HCT116 (cell line): Measurements from ENCODE around the gene RUNX2. TPM values are rescaled to one million over a fixed set of nuclear protein-coding genes. Genes with fewer than 3 reads are reported as not detected.

Experiments used
- ATAC-seq: fragments of 200-7000 bp; cut with Tn5 transposase; 2 replicates; pipeline ENCODE4 v1.9.1; 2020; ENCODE audit warnings: mild to moderate bottlenecking, moderate library complexity
- BruUV-seq: library from RNA; stranded (reverse); fragments of 400-500 nt; replicated peaks from 2 replicates; lab custom pipeline; 2021; lab: Mats Ljungman, UMichigan
- CTCF ChIA-PET: fragments of 300-600 bp; sonication (Branson Sonifier 250); formaldehyde crosslinking; loops from one replicate; lab custom pipeline; 2021; ENCODE audit warnings: antibody characterized with exemption; lab: Charles Lee
- POLR2A ChIA-PET: fragments of 300-600, 350-600 bp; sonication (Branson Sonifier 250); formaldehyde crosslinking; loops from one replicate; lab custom pipeline; 2021; ENCODE audit warnings: antibody characterized with exemption; lab: Charles Lee
- RAD21 ChIA-PET, 2 experiments: fragments of 300-600 bp; sonication (Branson Sonifier 250); formaldehyde crosslinking; loops; one replicate each; lab custom pipeline; 2023; ENCODE audit warnings: low total read pairs in 2 of 2; ENCODE audit not compliant: uncharacterized antibody in 2 of 2, unreplicated experiment in 2 of 2, low non-redundant PET in 1 of 2; lab: Charles Lee
- DNase-seq: peaks from one replicate; pipeline ENCODE4 v3.0.0-alpha.2; 2010; ENCODE audit warnings: low read depth, low spot score
- H2AFZ ChIP-seq: fragments of 200-600 bp; shearing (Covaris generic), sonication (generic); 2 replicates; pipeline ENCODE4 v1.6.1; 2017; ENCODE audit warnings: low read depth, mixed run types, mixed read lengths, antibody characterized with exemption, low read length; ENCODE audit not compliant: poor library complexity, severe bottlenecking
- H3K27ac ChIP-seq: 2 replicates; pipeline ENCODE4 v1.5.1; 2012; ENCODE audit warnings: low read depth, low read length
- H3K27me3 ChIP-seq: fragments of 200-600 bp; sonication (generic); 2 replicates; pipeline ENCODE4 v1.6.1; 2016; ENCODE audit warnings: mixed run types, low read length, mixed read lengths; ENCODE audit not compliant: insufficient read depth
- H3K36me3 ChIP-seq, 2 experiments: fragments of 200-500 bp in 1 of 2; fragments of 200-600 bp in 1 of 2; sonication (Bioruptor generic) in 1 of 2; sonication (generic) in 1 of 2; 2 replicates each; pipeline versions ENCODE4 v1.5.1 to v1.6.1; 2014 to 2016; ENCODE audit warnings: low read length in 2 of 2, inconsistent platforms in 1 of 2, mixed read lengths in 1 of 2, mixed run types in 1 of 2; ENCODE audit not compliant: insufficient read depth in 2 of 2, control insufficient read depth in 1 of 2
- H3K4me1 ChIP-seq, 2 experiments: fragments of 200-600 bp in 1 of 2; sonication (generic) in 1 of 2; 2 replicates each; pipeline versions ENCODE4 v1.5.1 to v1.6.1; 2012 to 2017; ENCODE audit warnings: low read length in 2 of 2, inconsistent platforms in 1 of 2, mild to moderate bottlenecking in 1 of 2, mixed read lengths in 1 of 2, mixed run types in 1 of 2, moderate library complexity in 1 of 2; ENCODE audit not compliant: insufficient read depth in 2 of 2, control insufficient read depth in 1 of 2
- H3K4me2 ChIP-seq: fragments of 200-600 bp; sonication (generic); 2 replicates; pipeline ENCODE4 v1.6.1; 2017; ENCODE audit warnings: mixed run types, low read length, mixed read lengths
- H3K4me3 ChIP-seq, 2 experiments: fragments of 200-600 bp in 1 of 2; sonication (generic) in 1 of 2; replicated peaks in 1 of 2; 2 replicates each; pipeline ENCODE4 v1.5.1; 2011 to 2016; ENCODE audit warnings: low read length in 2 of 2, control low read depth in 1 of 2, low read depth in 1 of 2, mild to moderate bottlenecking in 1 of 2, mixed read lengths in 1 of 2, mixed run types in 1 of 2
- H3K79me2 ChIP-seq: fragments of 200-600 bp; sonication (generic); 2 replicates; pipeline ENCODE4 v1.6.1; 2017; ENCODE audit warnings: mild to moderate bottlenecking, mixed run types, low read length, moderate library complexity, mixed read lengths; ENCODE audit not compliant: insufficient read depth
- H3K9ac ChIP-seq: fragments of 200-600 bp; sonication (generic); 2 replicates; pipeline ENCODE4 v1.6.1; 2016; ENCODE audit warnings: low read length, mixed read lengths
- H3K9me2 ChIP-seq: fragments of 200-600 bp; sonication (generic), shearing (Covaris generic); 2 replicates; pipeline ENCODE4 v1.6.1; 2017; ENCODE audit warnings: mixed run types, mild to moderate bottlenecking, moderate library complexity; ENCODE audit not compliant: insufficient read depth
- H3K9me3 ChIP-seq, 2 experiments: fragments of 200-500 bp in 1 of 2; fragments of 200-600 bp in 1 of 2; sonication (Bioruptor generic) in 1 of 2; sonication (generic) in 1 of 2; 2 replicates each; pipeline ENCODE4 v1.6.1; 2014 to 2017; ENCODE audit warnings: low read length in 2 of 2, mixed read lengths in 2 of 2, inconsistent platforms in 1 of 2, low read depth in 1 of 2, mild to moderate bottlenecking in 1 of 2, mixed run types in 1 of 2, moderate library complexity in 1 of 2; ENCODE audit not compliant: control insufficient read depth in 1 of 2, insufficient read depth in 1 of 2
- H4K20me1 ChIP-seq: fragments of 200-600 bp; sonication (generic), shearing (Covaris generic); 2 replicates; pipeline ENCODE4 v1.6.1; 2017; ENCODE audit warnings: mixed run types, mild to moderate bottlenecking, moderate library complexity; ENCODE audit not compliant: insufficient read depth
- CEBPB ChIP-seq: IDR thresholded peaks from 2 replicates; pipeline ENCODE4 v1.6.1; 2012; ENCODE audit warnings: low read depth
- CTCF ChIP-seq, 3 experiments: fragments of 200-600 bp in 1 of 3; sonication (generic) in 1 of 3; IDR thresholded peaks in 2 of 3; conservative IDR thresholded peaks in 1 of 3; 2 replicates each; pipeline ENCODE4 v1.5.1; 2012 to 2017; ENCODE audit warnings: low read depth in 2 of 3, low read length in 2 of 3, antibody characterized with exemption in 1 of 3, borderline replicate concordance in 1 of 3, control low read depth in 1 of 3, mild to moderate bottlenecking in 1 of 3, mixed read lengths in 1 of 3, mixed run types in 1 of 3, moderate library complexity in 1 of 3; ENCODE audit not compliant: insufficient read depth in 1 of 3
- ELF1 ChIP-seq: IDR thresholded peaks from 2 replicates; pipeline ENCODE4 v1.6.1; 2012; ENCODE audit warnings: low read depth, borderline replicate concordance
- FOSL1 ChIP-seq: IDR thresholded peaks from 2 replicates; pipeline ENCODE4 v1.6.1; 2012; ENCODE audit warnings: low read depth
- JUND ChIP-seq: IDR thresholded peaks from 2 replicates; pipeline ENCODE4 v1.6.1; 2012
- MAX ChIP-seq: IDR thresholded peaks from 2 replicates; pipeline ENCODE4 v1.6.1; 2012
- POLR2A ChIP-seq: IDR thresholded peaks from 2 replicates; pipeline ENCODE4 v1.7.0; 2011; ENCODE audit warnings: borderline replicate concordance; ENCODE audit not compliant: insufficient read depth, insufficient read length; ENCODE audit errors: extremely low read depth
- POLR2AphosphoS5 ChIP-seq: IDR thresholded peaks from 2 replicates; pipeline ENCODE4 v1.6.1; 2011; ENCODE audit warnings: mild to moderate bottlenecking, low read depth, low read length, moderate library complexity
- REST ChIP-seq: IDR thresholded peaks from 2 replicates; pipeline ENCODE4 v1.6.1; 2012; ENCODE audit warnings: low read depth
- SRF ChIP-seq: IDR thresholded peaks from 2 replicates; pipeline ENCODE4 v1.6.1; 2012; ENCODE audit warnings: low read depth
- TCF7L2 ChIP-seq: IDR thresholded peaks from 2 replicates; pipeline ENCODE4 v1.7.0; 2011; ENCODE audit warnings: borderline replicate concordance, inconsistent platforms; ENCODE audit not compliant: insufficient read depth, insufficient read length; ENCODE audit errors: extremely low read depth
- YY1 ChIP-seq: IDR thresholded peaks from 2 replicates; pipeline ENCODE4 v1.6.1; 2011; ENCODE audit warnings: low read length, low read depth, moderate library complexity, mild to moderate bottlenecking; ENCODE audit not compliant: insufficient replicate concordance; ENCODE audit errors: extremely low read depth
- ZBTB33 ChIP-seq: IDR thresholded peaks from 2 replicates; pipeline ENCODE4 v1.6.1; 2011; ENCODE audit warnings: mild to moderate bottlenecking, low read length, moderate library complexity; ENCODE audit not compliant: insufficient replicate concordance; ENCODE audit errors: extremely low read depth
- ZFX ChIP-seq: fragments of 450-650 bp; IDR thresholded peaks from 2 replicates; pipeline ENCODE4 v1.6.1; 2017
- intact Hi-C: fragments of 100-400 bp; cut with micrococcal nuclease; formaldehyde crosslinking; loops from 2 replicates; pipeline ENCODE4 v1.10.0; 2022
- total RNA-seq: library from RNA; stranded (reverse); gene quantifications from one replicate; pipeline ENCODE4 v1.2.1, GENCODE V29; 2021; ENCODE audit not compliant: unreplicated experiment

RUNX2 gene
- total RNA-seq, 1 experiment from 2014 or later, result 1.1 TPM

GRCh38 chr6:45609141-45609638 is 281.1 kb downstream of the RUNX2 start:
- ChIA-PET RAD21 (no interaction called here), POLR2A (no interaction called here), CTCF (no interaction called here)
- Histone ChIP-seq H3K36me3 (no peaks in the 10 kb centered on the region), H3K27me3 (no peaks in the 10 kb centered on the region), H3K4me3 (no peak overlapping the region), H3K4me2 (no peak overlapping the region), H3K4me1 (peaks cover 12 to 17% of the 10 kb centered on the region in 2 experiments), H3K9me3 (no peaks in the 10 kb centered on the region), H3K27ac (no peak overlapping the region), H2AFZ (no peak overlapping the region), H3K79me2 (no peaks in the 10 kb centered on the region), H4K20me1 (no peaks in the 10 kb centered on the region), H3K9me2 (no peaks in the 10 kb centered on the region), H3K9ac (no peak overlapping the region)
- ATAC-seq (no peak), DNase-seq (no peak)
- no peak for TF ChIP-seq POLR2AphosphoS5
- no peak for TF ChIP-seq SRF
- TF ChIP-seq CEBPB, result no peak
- TF ChIP-seq ZBTB33, result no peak
- TF ChIP-seq JUND, result no peak
- no peak for TF ChIP-seq ELF1
- no peak for TF ChIP-seq MAX
- TF ChIP-seq FOSL1, result no peak
- no peak for TF ChIP-seq REST
- no peak for TF ChIP-seq ZFX
- no peak for TF ChIP-seq POLR2A
- no peak for TF ChIP-seq CTCF (IDR thresholded peaks at IDR 0.05 in 2 of 3, conservative IDR thresholded peaks at IDR 0.05 in 1 of 3; ENCODE audit: borderline replicate concordance in 1 of 3, insufficient read depth in 1 of 3, low read depth in 2 of 3, low read length in 2 of 3)
- no peak for TF ChIP-seq YY1
- no peak for TF ChIP-seq TCF7L2
- BruUV-seq, result no TSS peak
- intact Hi-C loops, result no loop called here
